Measurements from ENCODE around the gene ITGA11.

The ITGA11 gene

DNA sequence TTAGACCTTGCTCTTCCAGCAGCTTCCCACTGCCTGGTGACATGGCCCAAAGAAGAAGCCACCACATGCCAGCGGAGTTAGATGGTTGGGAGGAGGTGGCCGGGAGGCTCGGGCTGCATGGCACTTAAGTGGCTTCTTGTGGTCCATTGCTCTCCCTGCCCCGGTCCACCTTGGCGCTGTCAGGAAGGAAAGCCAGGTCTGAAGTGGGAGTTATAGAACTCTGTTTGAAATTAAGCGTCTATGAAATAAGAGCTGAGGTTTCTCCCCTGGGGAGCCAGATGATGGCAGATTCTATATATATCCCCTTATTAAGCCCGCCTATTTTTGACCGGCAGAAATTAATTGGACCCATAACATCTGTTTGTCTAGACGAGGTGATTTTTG, 61.2 kb downstream of the ITGA11 start:
- intact Hi-C loops (cut with DNase I; ENCODE audit: low total_unique reads), result no loop called here
- H3K27ac ChIP-seq, result peak overlapping the region; percentile 50 to 90
- H3K4me3 ChIP-seq, result no peak overlapping the region
- H3K36me3 ChIP-seq, result peaks cover 0 to 10% (median 0%) of the 10 kb centered on the region in 3 donors
- no peaks in the 10 kb centered on the region for H3K27me3 ChIP-seq
- H3K4me1 ChIP-seq, result peaks cover 0 to 69% (median 41%) of the 10 kb centered on the region in 4 donors
- H3K9me3 ChIP-seq, result no peaks in the 10 kb centered on the region
- peak; percentile 14 to 58 for DNase-seq
- TF ChIP-seq, protein P1, sequence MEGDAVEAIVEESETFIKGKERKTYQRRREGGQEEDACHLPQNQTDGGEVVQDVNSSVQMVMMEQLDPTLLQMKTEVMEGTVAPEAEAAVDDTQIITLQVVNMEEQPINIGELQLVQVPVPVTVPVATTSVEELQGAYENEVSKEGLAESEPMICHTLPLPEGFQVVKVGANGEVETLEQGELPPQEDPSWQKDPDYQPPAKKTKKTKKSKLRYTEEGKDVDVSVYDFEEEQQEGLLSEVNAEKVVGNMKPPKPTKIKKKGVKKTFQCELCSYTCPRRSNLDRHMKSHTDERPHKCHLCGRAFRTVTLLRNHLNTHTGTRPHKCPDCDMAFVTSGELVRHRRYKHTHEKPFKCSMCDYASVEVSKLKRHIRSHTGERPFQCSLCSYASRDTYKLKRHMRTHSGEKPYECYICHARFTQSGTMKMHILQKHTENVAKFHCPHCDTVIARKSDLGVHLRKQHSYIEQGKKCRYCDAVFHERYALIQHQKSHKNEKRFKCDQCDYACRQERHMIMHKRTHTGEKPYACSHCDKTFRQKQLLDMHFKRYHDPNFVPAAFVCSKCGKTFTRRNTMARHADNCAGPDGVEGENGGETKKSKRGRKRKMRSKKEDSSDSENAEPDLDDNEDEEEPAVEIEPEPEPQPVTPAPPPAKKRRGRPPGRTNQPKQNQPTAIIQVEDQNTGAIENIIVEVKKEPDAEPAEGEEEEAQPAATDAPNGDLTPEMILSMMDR (IDR thresholded peaks at IDR 0.05), result no peak

DNA sequence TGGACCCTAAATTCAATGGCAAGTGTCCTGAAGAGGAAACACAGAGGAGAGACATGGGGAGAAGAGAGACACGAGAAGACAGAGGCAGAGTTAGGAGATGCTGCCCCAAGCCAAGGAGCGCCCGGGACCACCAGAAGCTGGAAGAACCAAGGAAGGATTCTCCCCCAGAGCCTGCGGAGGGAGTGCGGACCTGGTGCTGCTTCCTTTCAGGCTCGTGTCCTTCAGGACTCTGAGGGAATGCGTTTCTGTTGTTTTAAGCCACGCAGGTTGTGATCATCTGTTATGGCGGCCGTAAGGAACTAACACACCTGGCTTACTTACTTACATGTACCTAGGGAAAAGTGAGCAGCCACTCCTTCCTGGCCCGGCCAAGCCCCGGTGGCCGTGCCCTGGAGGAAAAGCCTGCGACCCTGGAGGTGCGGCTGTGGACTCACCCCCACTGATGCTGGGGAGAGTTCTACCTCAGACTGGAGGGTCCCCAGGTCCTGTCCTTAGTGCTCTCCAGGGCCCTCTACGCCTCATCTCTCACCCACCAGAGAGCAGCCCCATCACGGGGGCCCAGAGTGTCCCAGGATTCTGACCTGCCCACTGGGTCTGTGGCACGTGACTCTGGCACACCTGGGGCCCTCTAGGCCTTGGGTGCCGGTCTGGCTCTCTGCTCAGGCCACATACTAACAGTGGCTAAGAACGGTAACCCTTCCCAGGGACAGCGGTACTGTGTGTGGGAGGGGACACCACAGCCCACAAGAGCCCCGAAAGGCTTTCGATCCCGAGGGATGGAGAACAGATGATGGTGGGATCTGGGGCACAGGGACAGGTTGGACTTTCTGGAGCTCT, 61.8 kb downstream of the ITGA11 start:
- intact Hi-C loops (cut with DNase I; ENCODE audit: low total_unique reads), result loop anchor here (5.0 kb wide), 1 partner anchor 63 kb away; no protein-coding TSS in a partner anchor
- TF ChIP-seq, protein P1 (IDR thresholded peaks at IDR 0.05), result no peak
- Histone ChIP-seq H3K36me3 (peaks cover 0 to 10% (median 0%) of the 10 kb centered on the region in 3 donors), H3K27me3 (no peaks in the 10 kb centered on the region), H3K4me3 (no peak overlapping the region), H3K9me3 (no peaks in the 10 kb centered on the region), H3K27ac (peak overlapping the region; percentile 50 to 90), H3K4me1 (peaks cover 0 to 75% (median 47%) of the 10 kb centered on the region in 4 donors)
- peak; percentile 11 to 58 for DNase-seq

DNA sequence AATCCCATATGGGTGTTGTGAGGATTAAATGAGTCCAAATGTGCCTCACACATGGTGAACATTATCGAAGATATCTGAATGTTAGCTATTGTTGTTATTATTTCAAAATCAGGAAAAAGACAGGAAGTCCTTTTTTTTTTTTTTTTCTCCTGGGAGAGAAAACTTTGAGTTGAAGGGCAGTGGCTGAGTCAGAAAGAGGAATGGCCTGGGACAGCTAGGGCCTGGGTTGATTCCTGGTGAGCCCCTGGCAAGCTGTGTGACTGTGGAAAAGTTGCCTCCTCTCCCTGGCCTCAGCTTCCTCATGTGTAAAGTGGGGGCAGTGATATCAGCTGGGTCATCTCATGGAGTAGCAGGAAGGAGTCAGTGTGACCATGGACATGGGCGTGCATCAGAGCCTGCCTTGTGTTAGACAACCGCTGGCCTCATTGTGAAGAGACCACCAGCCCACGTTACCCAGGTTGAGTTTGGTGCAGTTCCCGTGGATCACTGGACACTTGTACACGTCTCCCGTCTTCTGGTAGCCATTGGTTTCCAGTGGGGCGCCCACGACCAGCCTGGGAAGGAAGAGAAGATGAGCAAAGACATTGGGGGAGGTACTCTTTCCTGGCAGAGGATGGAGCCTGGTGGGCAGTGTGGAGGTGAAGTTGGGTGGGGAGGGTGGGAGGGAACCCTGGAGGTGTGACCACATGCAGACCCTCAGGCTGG, 63.1 kb downstream of the ITGA11 start:
- TF ChIP-seq, protein P1 (IDR thresholded peaks at IDR 0.05), result no peak
- no peak for DNase-seq
- Histone ChIP-seq H3K4me1 (peaks cover 0 to 88% (median 57%) of the 10 kb centered on the region in 4 donors), H3K4me3 (no peak overlapping the region), H3K27me3 (no peaks in the 10 kb centered on the region), H3K36me3 (peaks cover 0 to 10% (median 0%) of the 10 kb centered on the region in 3 donors), H3K9me3 (no peaks in the 10 kb centered on the region), H3K27ac (peak overlapping the region; percentile 82 to 90)
- intact Hi-C loops (cut with DNase I; ENCODE audit: low total_unique reads), result loop anchor here (5.0 kb wide), 1 partner anchor 62 kb away; no protein-coding TSS in a partner anchor

DNA sequence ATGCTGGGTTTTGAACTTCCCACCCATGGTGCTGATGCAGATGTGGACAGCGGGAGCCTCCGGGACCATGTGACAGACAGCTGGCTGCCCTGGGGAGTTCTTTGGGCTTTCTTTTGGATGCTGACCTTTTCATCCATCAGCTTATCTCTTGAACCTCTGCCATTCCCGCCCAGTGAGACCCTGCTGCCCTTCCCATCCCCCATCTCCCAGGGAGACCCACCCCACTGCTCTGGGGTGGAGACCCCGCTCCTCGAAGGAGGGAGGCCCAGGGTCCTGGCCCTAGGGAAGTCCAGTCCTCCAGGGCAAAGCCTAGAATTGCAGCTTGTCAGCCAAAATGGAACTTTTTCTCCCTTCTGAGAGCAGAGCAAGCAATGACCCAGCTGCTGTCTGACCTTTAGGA, 64.0 kb downstream of the ITGA11 start:
- Histone ChIP-seq H3K4me3 (no peak overlapping the region), H3K36me3 (peaks cover 0 to 3% (median 0%) of the 10 kb centered on the region in 3 donors), H3K27ac (peak overlapping the region; percentile 82 to 90), H3K27me3 (no peaks in the 10 kb centered on the region), H3K4me1 (peaks cover 0 to 96% (median 66%) of the 10 kb centered on the region in 4 donors), H3K9me3 (no peaks in the 10 kb centered on the region)
- TF ChIP-seq, protein P1 (IDR thresholded peaks at IDR 0.05), result no peak
- no peak for DNase-seq
- intact Hi-C loops (cut with DNase I; ENCODE audit: low total_unique reads), result loop anchor here (5.0 kb wide), 1 partner anchor 61 kb away; no protein-coding TSS in a partner anchor

DNA sequence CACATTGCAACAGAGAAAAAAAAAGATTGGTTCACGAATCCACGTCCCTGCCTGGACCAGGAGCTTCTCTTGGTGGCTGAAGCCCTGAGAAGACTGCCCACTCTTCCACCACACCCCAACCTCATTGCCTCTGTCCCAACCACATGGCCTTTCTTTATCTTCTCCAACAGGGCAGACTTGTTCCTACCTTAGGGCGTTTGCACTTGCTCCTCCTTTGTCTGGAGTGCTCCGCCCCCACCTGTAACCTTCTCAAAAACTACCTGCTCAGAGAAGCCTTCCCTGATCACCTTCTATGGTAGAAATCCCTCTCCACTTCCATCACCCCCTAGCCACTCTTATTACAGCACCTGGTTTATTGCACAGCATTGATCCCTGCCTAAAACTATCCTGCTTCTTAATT, 64.7 kb downstream of the ITGA11 start:
- H3K27me3 ChIP-seq, result no peaks in the 10 kb centered on the region
- no peak overlapping the region for H3K4me3 ChIP-seq
- peak overlapping the region; percentile 82 to 90 for H3K27ac ChIP-seq
- H3K9me3 ChIP-seq, result no peaks in the 10 kb centered on the region
- peaks cover 0 to 3% (median 0%) of the 10 kb centered on the region in 3 donors for H3K36me3 ChIP-seq
- H3K4me1 ChIP-seq, result peaks cover 0 to 92% (median 67%) of the 10 kb centered on the region in 4 donors
- TF ChIP-seq, protein P1 (IDR thresholded peaks at IDR 0.05), result no peak
- no peak for DNase-seq
- intact Hi-C loops (cut with DNase I; ENCODE audit: low total_unique reads), result loop anchor here (5.0 kb wide), 1 partner anchor 60 kb away; no protein-coding TSS in a partner anchor

Measured in tibial artery (tissue), 4 donors.